ENCODE data around the gene ZNF783.

- TF ChIP-seq CTCF (IDR thresholded peaks at IDR 0.05; ENCODE audit: poor library complexity) (no peak), EZH2phosphoT487 (IDR thresholded peaks at IDR 0.05; ENCODE audit: low read depth, severe bottlenecking, unreplicated experiment) (no peak), EZH2 (IDR thresholded peaks at IDR 0.05; ENCODE audit: borderline replicate concordance) (no peak)
Observed at GRCh38 chr7:149232362-149232761, 29.6 kb upstream of the ZNF783 start.

Measured in hepatocyte (in vitro differentiated cells).